GM18517 (cell line): ENCODE results near the gene BCAR3.
"Not testable (repeated sequence)": the region's sequence is repeated elsewhere in the genome, so short reads cannot be mapped to it uniquely, and the experiment has no call there.

Experiments
- ATAC-seq: cut with Tn5 transposase; IDR thresholded peaks from one replicate; pipeline ENCODE4 v1.9.1; 2021; ENCODE audit warnings: mild to moderate bottlenecking, moderate library complexity; ENCODE audit not compliant: unreplicated experiment

Gene BCAR3

DNA sequence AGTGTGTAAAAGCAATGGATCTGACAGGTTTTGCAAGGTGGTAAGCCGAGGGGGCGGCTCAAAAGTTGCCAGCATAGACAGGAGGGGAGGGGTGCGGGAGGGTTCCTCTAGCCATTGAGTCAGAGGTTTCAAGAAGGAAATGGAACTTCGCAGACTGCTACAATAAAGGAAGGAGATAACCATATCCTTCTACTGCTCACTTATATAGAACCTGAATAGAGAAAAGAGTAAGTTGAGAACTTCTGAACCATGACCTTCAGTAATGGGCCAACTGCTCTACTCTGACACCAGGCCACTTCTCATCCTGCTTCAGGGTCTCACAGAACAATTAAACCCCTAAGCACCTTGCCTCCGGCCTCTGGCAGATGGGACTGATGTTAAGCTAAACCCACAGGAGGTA, 26.3 kb upstream of the BCAR3 start:
- ATAC-seq = peak; percentile 67

DNA sequence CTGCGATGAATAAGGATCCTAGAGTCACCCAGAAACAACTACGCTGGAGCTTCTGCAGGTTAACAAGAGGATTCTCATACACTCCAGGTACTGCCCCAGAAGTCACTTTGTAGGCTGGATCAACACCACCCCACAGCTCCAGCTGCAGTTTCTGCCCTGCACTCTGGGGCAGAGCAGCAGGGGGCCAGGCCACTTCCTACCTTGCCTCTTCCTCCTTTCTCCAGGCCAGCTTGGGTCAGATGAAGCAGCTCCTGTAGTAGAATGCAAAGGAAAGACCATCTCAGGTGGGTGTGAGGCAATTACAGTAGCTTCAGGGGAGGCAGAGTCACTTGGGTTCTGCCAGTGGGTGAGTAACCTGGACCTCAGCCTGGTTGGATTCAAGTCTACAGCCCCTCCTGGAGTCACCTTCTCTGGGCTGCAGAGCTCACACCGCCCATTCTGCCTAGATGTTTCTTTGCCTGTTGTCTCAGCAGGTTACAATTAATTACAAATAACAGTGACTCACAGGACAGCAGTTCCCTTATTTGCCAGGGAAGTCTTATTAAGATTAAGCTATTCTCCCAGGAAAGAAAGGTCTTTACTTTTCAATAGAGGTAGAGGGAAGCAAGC, 24.4 kb upstream of the BCAR3 start:
- ATAC-seq = no peak

DNA sequence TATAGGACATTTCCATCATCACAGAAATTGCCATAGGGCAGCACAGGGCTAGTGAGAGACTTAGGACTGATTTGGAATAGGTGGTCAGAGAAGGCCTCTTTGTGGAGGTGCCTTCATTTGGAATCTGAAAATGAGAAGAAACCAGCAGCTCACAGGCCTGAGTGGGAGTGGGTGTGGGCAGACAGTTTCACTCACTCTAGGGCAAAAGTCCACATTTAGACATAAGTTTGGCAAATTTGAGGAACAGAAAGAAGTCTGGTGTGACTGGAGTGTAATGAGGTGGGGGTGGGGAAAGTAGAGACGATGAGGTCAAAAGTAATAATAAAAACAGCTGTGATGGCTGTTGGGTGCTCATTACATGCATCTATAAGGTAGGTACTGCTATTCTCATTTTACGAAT, 22.4 kb upstream of the BCAR3 start:
- ATAC-seq = peak; percentile 56

DNA sequence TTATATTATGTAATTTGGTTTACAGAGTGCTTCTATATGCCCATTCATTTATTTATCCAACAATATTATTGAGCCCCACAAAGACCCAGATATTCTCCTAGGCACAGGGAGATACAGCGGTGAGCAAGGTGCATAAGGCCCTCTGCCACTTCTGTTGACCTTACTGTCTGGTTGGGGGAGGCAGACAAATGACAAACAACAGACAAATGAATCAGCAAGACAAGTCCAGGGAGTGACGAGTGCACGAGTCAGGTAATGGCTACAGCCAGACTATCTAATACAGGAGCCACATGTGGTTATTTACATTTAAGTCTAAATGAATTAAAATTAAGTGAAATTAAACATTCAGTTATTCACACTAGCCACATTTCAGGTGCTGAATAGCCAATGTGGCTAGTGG, 22.0 kb upstream of the BCAR3 start:
- peak; percentile 22 for ATAC-seq

DNA sequence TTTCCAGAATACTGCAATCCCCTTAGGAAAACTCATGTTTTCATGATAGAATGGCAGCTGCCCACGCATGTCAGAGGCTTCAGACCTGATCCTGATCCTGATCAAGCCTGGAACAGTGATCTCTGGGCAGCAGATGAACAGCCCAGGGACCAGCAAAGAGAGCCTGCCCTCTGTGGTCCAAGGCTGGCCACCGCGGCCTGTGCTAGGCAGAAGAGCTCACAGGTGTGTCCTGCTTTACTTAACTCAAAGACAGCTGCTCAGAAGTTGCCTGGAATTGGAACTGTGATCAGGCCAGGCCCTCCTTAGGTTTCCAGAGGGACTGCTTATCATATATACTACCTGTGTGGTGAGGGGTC, 21.2 kb upstream of the BCAR3 start:
- ATAC-seq = no peak

DNA sequence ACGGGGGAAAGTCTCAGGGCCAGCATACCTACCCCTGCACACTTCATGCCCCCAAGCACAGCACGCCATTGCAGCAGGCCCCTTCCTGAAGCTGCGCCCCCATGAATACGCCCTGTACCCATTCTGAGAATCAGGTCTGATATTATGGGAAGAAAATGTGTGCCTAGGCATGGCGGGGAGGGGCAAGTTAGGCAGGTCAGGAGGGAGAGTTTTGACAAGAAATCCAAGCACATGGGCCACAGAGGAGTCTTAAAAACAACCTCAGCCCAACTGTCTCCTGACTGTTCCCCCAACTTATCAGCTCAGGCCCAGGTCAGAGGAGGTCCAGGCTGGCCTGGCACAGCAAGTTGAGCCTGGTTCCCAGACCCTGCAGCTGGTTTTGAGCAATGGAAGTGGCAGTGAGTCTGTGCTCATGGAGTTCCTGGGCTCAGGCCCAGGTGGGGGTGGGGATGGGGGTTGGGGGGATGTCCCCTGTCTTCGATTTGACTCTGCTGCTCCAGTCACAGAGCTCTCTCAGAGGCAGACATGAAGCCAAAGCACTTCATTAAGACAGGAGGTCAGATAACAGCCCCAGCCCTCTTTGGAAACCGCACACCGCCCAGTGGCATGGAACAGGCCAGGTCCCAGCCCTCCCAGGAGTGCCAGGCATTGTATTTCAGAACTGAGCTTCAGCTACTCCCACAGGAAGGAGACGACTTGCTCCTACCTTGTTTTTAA, 20.6 kb upstream of the BCAR3 start:
- peak; percentile 31 for ATAC-seq

DNA sequence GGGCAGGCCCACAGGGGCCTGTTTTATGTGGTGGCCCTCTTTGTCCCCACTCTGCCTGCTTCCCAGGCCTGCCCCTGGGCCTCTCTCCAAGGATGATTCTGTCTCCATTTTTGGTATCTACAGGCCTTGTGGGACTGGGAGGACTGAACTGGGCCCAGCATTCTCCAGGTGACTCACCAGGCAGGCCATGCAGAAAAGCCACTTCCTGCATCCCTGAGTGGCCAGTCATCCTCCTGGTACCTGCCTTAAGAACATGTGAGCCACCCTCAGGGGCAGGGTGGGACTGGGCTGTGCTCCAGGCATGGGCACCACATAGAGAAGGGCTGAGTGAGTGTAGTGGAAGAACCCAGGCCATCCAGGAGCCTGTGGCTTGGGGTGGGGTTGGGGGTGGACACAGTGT, 20.0 kb upstream of the BCAR3 start:
- no peak for ATAC-seq

DNA sequence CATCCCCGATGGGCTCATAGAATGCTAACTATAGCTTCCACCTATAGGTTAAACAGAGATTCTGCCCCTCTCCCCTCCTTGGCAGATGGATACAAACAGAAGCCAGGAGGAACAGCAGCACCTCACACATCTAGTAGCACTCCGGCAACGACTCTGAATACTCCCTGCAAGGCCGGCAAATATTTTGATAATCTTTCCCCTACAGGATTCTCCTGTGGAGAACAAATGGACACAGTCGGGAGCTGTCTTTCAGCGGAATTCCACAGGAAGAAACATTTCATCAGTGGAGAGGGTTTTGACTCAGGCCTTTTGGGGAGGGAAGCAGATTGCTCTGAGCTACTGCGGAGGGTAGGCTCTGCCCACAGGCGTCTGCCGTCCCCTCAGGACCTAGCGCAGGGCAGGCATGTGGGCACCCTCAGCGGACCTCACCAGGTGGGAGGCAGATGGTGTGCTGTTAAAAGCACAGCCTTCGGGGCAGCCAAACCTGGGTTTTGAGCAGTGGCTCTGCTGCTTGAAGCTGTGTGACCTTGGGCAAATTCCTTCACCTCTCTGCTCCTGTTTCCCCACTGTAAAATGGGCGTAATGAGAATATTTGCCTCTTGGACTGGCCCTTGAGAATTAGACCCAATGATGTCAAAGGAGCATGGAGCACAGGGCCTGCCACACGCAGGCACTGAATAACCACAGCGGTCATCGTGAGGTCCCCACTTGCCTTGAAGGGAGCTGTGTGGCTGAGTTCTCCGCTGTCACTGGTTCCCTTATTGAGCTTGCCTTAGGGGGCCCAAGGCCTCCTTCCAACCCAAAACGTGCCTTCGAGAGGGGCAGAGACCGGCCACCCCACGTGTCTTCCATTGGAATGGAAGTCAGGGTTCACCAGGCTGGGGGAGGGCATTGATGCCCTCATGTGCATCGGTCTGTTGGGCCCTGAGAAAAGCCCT, 19.2 kb upstream of the BCAR3 start:
- no peak for ATAC-seq

DNA sequence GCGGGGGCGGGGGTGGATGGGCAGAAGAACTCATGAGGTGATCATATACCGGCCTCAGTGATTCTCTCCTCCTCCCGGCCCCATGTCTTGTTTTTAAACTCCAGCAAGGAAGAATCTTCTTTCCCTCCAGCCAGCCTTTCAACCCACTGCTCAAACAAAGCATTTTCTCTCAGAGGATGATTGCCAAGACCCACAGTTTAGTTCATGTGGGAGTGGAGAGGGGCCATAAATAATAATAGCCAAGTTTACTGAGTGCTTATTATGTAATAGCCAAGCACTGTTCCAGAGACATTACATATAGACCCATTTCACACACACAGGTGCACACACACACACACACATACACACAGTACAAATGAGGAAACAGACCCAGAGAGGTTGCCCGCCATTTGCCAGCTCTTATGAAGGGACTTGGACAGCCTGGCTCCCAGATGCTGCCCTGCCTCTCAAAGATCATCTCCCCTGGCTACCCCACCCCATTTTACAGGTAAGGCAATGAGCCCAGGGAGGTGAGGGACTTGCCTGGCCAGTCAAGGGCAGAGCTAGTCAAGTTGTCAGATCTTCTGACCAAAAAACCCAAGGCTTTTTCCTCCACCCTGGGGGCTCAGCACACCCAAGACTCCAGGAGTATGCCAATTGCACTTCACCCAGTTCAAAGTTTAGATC, 18.0 kb upstream of the BCAR3 start:
- ATAC-seq = no peak

DNA sequence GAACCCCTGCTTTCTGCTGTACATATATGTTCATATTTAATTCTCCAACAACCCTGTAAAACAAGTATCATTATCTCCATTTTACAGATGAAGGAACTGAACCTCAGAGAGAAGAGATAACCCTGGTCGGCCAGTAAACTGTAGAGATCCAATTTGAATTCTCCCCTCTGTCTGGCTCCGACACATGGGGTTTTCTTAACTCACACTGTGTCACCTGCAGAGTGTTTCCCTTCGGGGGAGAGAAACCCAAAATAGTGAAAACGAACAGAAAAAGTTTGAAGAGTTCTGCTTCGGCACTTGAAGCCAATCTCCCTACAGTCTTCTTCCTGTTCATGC, 17.4 kb upstream of the BCAR3 start:
- no peak for ATAC-seq

DNA sequence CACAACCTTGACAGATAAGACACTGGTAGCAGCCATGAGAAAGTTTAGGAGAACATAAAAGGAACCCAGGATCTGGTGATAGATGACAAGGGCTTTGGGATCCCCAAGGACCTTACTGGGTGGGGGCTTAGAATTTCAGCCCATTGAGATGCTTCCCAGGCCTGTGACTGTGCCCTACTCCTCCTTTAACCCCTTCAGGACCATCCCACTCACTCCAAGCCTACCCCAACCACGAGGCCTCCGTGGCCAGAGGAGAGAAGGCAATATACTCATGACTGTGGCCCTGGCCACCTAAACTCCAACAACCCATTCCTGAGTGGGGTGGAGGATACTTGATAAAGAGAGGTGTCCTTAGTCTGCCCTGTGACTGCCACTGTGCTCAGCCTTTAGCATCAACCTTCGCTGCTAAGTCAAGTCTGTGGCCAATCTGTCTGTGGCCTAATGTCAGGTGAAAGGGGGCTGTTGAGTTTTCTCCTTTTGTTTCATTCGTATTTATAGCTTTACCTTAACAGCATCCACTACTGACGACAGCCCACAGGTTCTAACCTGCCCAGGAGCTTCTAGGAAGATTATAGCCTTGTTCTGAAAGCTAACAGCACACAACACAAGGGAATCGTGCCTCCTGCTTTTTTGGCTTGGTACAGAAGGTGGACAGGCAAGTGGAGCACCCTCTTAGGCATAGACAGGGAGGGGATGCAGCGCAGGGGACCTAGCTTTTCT, 16.9 kb upstream of the BCAR3 start:
- no peak for ATAC-seq

DNA sequence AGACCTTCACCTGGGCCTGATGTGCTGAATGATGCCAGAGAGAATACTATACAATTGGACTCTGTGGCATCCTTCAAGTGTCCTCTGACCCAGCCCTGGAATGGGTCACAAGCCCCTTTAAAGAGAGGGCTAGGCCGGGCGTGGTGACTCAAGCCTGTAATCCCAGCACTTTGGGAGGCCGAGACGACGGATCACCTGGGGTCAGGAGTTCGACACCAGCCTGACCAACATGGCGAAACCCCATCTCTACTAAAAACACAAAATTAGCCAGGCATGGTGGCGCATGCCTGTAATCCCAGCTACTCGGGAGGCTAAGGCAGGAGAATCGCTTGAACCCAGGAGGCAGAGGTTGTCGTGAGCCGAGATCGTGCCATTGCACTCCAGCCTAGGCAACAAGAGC, 15.9 kb upstream of the BCAR3 start:
- ATAC-seq = not testable (repeated sequence)

DNA sequence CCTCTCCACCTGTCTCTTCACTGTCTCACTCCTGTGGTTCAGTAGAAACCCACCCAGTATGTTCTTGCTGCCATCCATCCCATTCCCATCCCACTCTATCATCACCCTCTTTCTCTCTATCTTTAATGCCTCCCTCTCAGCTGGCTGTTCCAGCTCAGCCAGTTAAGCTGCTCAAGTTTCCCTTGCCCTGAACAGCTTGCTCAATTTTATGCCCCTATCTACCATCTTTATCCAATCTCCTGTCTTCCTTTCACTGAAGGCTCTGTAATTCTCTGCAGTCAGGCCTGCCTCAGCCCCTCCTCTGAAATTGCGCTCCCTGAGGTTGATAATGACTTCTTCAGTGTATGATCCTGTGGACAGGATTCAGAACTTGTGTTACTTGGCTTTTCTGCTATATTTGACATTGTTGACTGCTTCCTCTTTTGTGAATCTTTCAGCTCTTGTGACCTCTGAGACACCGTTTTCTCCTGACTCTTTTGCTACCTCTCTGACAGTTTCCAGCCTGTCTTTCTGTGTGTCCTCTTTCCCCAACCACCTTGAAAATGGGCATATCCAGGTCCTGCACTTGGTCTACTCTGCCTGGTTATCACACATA, 13.9 kb upstream of the BCAR3 start:
- ATAC-seq = peak; percentile 63

DNA sequence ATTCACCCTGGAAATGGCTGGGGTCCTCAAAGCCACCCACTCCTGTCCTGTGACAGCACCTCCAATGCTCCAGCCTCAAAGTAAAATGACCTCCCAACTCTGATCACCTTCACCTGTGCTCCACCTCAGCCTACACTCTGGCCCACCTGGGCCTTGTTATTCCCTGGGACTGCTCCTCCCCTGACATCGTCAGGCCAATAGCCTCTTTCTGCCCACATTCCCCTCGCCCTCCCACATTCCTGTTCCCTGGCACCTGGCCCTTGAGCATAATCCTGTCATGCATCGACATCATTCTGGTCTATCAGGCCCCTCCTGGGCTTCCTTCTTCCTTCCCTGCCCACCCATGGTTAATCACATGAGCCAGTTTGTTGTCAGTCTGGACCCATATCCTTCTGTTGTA, 13.2 kb upstream of the BCAR3 start:
- ATAC-seq = no peak

DNA sequence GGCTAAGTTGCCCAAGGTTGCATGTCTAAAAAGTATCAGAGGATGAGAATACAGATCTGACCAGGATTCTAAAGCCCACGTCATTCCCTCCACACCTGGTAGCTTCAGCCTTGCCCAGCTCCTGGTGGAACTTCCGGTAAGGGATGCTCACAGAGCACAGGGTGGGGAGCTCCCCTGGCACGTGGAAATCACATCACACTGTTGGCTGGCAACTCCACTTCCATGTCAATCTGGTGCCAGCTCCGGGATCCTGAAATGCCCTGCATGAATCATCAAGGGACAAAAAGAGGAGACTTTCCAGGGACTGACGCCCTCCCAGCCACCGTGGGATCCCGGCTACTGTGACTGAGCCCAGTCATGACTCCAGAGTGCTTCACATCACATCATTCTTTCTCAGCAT, 12.4 kb upstream of the BCAR3 start:
- ATAC-seq = no peak

DNA sequence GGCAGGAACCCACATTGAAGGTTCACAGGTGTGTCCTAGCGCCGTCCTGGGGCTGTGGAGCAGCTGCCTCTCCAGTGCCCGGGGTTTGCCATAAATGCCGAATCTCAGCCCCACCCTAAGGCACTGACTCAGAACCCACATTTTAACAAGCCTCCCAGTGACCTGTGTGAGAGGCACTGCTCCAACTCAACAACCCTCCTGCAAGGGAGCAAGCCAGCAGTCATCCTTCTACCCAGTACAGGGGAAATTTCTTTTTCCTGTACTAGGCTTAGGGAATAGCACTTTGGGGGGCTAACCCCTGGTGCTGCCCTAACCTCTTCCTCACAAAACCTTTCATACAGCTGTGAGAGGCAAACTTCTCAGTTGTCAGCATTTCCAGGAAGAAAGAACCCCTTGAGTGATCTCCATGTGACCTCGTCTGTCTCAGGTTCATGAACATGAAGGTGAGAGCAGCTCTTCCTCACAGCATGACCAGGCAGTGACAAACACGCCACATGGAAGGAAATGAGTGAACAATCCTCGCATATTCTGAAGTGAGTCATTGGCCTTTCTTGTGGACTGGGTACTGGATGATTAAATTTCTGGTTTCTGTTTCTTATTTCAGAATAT, 11.4 kb upstream of the BCAR3 start:
- ATAC-seq = peak; percentile 56

DNA sequence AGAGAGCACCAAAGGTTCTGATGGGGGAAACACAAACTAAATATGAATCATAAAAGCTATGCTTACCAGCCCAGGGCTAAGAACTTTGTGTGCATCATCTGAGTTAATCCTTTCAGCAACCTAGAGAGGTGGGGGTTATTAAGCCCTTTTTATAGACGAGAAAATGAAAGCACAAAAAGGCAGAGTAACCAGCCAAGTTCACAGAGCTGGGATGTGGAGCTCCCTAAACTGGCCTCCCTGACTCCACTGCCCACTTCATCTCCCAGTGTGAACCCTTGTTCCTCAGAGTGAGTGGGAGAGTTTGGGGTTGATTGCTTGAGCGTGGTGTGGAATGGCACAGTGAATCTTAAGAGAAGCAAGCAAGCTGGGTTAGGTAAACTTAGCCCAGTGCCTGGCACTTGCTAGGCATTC, 10.8 kb upstream of the BCAR3 start:
- no peak for ATAC-seq

DNA sequence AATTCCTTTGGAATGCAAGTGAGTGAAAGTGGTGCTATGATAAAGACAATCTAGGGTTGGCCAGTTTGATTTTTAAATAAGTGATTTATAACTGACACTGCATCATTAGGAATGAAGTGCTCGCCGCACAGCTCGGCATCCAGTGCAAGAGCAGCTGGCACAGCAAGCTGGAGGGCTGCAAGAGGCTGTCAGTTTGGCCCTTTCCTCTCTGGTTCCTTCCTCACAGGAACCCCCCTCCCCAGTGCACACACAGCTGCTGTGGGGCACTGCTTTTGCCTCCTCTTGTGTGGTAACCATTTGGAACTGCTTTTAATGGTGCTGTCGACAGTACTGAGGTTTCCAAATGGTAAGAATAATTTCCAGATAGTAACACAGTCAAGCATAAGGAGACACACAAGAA, 10.4 kb upstream of the BCAR3 start:
- no peak for ATAC-seq

DNA sequence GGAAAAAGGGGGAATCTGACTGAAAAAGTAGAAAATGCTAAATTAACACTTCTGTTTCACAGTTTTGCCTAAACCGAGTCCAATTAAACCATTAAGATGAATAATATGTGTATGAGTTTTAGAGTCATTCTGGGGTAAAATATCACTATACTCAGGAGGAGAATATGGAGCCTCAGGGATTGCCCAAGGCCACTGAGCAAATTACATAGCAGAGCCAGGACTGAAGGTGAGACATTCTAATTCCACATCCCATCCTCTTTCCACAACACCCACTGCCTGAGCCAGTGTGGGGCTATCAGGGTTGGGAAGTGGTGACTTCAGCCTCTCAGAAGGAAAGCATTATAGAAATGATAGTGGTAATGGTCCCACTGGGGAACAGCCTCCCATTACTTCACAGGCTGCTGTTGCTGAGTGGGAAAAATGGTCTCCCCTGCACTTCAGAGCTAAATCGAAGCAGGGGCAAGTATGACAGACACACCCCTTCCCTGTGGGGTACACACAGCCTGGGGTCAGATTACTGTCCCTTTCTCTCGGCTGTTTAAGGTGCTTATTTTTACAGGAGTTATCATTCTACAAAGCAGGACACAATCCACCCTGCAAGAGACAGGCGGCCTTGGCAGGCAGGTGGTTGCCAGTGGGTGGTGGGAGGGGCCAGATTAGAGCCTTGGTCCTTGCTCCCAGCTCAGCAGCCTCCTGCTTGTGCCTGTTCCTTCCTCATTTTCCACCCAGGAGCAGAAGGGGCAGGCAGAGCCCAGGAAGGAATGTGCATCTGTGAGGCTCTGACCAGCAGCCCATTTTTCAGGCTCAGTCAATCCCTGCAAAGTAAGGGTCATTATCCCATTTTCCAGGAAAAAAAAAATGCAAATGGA, 9.5 kb upstream of the BCAR3 start:
- no peak for ATAC-seq
